Fibroblast of lung (primary cell): Measurements from ENCODE around the gene PCBP3. TPM values are rescaled to one million over a fixed set of nuclear protein-coding genes. Genes with fewer than 3 reads are reported as not detected.

ENCODE experiments used
- DNase-seq, 2 donors: peaks; one replicate each; pipeline versions ENCODE4 v3.0.0 to v3.0.0-alpha.2; 2010; ENCODE audit warnings: low read depth in 2 of 2
- H2AFZ ChIP-seq: 2 replicates; pipeline ENCODE4 v1.5.1; 2012; ENCODE audit warnings: low read length, control low read depth, inconsistent platforms
- H3K27ac ChIP-seq: 2 replicates; pipeline ENCODE4 v1.5.1; 2011; ENCODE audit warnings: low read length, control low read depth; ENCODE audit not compliant: insufficient read depth
- H3K27me3 ChIP-seq: 2 replicates; pipeline ENCODE4 v1.5.1; 2011; ENCODE audit warnings: mild to moderate bottlenecking, low read length; ENCODE audit not compliant: control insufficient read depth, insufficient read depth
- H3K36me3 ChIP-seq: 2 replicates; pipeline ENCODE4 v1.5.1; 2011; ENCODE audit warnings: low read length; ENCODE audit not compliant: control insufficient read depth, insufficient read depth
- H3K4me1 ChIP-seq: 2 replicates; pipeline ENCODE4 v1.5.1; 2011; ENCODE audit warnings: low read length; ENCODE audit not compliant: control insufficient read depth, insufficient read depth; ENCODE audit errors: extremely low read depth
- H3K4me2 ChIP-seq: 2 replicates; pipeline ENCODE4 v1.5.1; 2011; ENCODE audit warnings: low read length, control low read depth; ENCODE audit not compliant: insufficient read depth; ENCODE audit errors: extremely low read depth
- H3K4me3 ChIP-seq, 4 experiments: fragments of 200-600 bp in 1 of 4; sonication (generic) in 1 of 4; replicated peaks in 1 of 4; 2 replicates each; pipeline ENCODE4 v1.5.1; 2011 to 2016; ENCODE audit warnings: low read length in 4 of 4, low read depth in 3 of 4, mild to moderate bottlenecking in 3 of 4, control low read depth in 2 of 4, inconsistent platforms in 1 of 4, mixed read lengths in 1 of 4; ENCODE audit not compliant: insufficient read depth in 1 of 4; ENCODE audit errors: control extremely low read depth in 1 of 4
- H3K79me2 ChIP-seq: 2 replicates; pipeline ENCODE4 v1.5.1; 2012; ENCODE audit warnings: mild to moderate bottlenecking, low read length, inconsistent platforms; ENCODE audit not compliant: control insufficient read depth, insufficient read depth
- H3K9ac ChIP-seq: 2 replicates; pipeline ENCODE4 v1.5.1; 2011; ENCODE audit warnings: mild to moderate bottlenecking, low read length, control low read depth; ENCODE audit not compliant: insufficient read depth
- H3K9me3 ChIP-seq: 2 replicates; pipeline ENCODE4 v1.5.1; 2012; ENCODE audit warnings: low read depth, low read length; ENCODE audit not compliant: control insufficient read depth, insufficient read depth
- H4K20me1 ChIP-seq: 2 replicates; pipeline ENCODE4 v1.5.1; 2011; ENCODE audit warnings: low read length; ENCODE audit not compliant: control insufficient read depth, insufficient read depth; ENCODE audit errors: extremely low read depth
- EZH2 ChIP-seq: IDR thresholded peaks from 2 replicates; pipeline ENCODE4 v1.5.1; 2012; ENCODE audit warnings: low read length, control low read depth, mild to moderate bottlenecking; ENCODE audit errors: missing control alignments
- polyA plus RNA-seq, 2 donors: library from polyadenylated mRNA; depleted of rRNA in 1 of 2; stranded (reverse) in 1 of 2; unstranded in 1 of 2; fragments of >200 nt; gene quantifications; 2 replicates each; pipeline ENCODE4 v1.2.1, GENCODE V29; 2011 to 2012; ENCODE audit warnings: missing spikeins in 1 of 2
- total RNA-seq: library from RNA; depleted of rRNA; stranded (reverse); fragments of >200 nt; gene quantifications from 2 replicates; pipeline ENCODE4 v1.2.1, GENCODE V29; 2014
- TF ChIP-seq, protein P1 (sequence below), 2 donors: IDR thresholded peaks in 1 of 2; conservative IDR thresholded peaks in 1 of 2; 1 replicate in 1 of 2; 2 replicates in 1 of 2; pipeline ENCODE4 v1.5.1; 2011 to 2012; ENCODE audit warnings: low read length in 2 of 2, control low read depth in 1 of 2, inconsistent platforms in 1 of 2, low read depth in 1 of 2, mild to moderate bottlenecking in 1 of 2

PCBP3 gene
- total and polyA plus RNA-seq, 2 donors (not counting 1 experiment from before 2014, with no cell fraction given): 0.51 to 1.7 TPM

DNA sequence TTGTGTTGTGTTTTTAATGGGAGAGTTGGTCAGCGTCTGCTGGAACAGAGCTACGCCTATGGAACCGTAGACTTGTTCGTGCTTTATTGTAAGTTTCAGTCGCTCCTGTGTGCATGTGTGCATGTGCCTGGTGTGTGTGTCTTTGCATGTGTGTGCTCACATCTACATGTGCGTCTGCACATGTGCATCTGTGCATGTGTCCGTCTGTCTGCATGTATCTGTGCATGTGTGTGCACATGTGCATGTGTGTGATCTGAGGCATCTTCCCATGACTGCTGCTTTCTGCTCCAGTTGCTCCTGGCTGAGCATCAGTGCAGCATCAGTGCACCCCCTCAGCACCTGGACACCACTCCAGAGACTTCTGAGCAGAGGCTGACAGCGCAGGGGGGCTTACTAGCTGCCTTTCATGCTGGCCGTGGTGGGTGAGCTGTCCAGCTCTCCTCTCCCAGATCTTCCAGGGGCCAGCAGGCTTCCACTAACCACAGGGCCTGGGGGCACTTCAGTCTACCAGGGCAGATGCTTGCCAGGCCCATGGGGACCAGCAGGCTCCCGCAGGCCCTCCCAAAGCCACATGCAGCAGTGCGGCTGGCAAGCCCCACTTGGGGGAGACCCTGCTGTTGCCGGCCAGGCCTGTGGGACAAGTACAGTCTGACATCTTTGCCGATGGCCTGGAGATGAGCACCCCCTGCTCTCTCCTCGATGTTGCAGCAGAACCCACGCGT is 47.8 kb upstream of the PCBP3 start:
- DNase-seq: no peak
- H2AFZ ChIP-seq: no peak overlapping the region
- H3K4me2 ChIP-seq: no peak overlapping the region
- no peaks in the 10 kb centered on the region for H4K20me1 ChIP-seq
- H3K4me1 ChIP-seq: no peaks in the 10 kb centered on the region
- no peaks in the 10 kb centered on the region for H3K9me3 ChIP-seq
- H3K27ac ChIP-seq: no peak overlapping the region
- TF ChIP-seq EZH2: no peak
- TF ChIP-seq, protein P1, sequence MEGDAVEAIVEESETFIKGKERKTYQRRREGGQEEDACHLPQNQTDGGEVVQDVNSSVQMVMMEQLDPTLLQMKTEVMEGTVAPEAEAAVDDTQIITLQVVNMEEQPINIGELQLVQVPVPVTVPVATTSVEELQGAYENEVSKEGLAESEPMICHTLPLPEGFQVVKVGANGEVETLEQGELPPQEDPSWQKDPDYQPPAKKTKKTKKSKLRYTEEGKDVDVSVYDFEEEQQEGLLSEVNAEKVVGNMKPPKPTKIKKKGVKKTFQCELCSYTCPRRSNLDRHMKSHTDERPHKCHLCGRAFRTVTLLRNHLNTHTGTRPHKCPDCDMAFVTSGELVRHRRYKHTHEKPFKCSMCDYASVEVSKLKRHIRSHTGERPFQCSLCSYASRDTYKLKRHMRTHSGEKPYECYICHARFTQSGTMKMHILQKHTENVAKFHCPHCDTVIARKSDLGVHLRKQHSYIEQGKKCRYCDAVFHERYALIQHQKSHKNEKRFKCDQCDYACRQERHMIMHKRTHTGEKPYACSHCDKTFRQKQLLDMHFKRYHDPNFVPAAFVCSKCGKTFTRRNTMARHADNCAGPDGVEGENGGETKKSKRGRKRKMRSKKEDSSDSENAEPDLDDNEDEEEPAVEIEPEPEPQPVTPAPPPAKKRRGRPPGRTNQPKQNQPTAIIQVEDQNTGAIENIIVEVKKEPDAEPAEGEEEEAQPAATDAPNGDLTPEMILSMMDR (conservative IDR thresholded peaks at IDR 0.05 in 1 of 2, IDR thresholded peaks at IDR 0.05 in 1 of 2; ENCODE audit: low read depth in 1 of 2, low read length in 2 of 2): no peak
- H3K27me3 ChIP-seq: peaks cover 10% of the 10 kb centered on the region
- no peaks in the 10 kb centered on the region for H3K36me3 ChIP-seq
- H3K79me2 ChIP-seq: no peaks in the 10 kb centered on the region
- H3K9ac ChIP-seq: no peak overlapping the region
- no peak overlapping the region for H3K4me3 ChIP-seq

DNA sequence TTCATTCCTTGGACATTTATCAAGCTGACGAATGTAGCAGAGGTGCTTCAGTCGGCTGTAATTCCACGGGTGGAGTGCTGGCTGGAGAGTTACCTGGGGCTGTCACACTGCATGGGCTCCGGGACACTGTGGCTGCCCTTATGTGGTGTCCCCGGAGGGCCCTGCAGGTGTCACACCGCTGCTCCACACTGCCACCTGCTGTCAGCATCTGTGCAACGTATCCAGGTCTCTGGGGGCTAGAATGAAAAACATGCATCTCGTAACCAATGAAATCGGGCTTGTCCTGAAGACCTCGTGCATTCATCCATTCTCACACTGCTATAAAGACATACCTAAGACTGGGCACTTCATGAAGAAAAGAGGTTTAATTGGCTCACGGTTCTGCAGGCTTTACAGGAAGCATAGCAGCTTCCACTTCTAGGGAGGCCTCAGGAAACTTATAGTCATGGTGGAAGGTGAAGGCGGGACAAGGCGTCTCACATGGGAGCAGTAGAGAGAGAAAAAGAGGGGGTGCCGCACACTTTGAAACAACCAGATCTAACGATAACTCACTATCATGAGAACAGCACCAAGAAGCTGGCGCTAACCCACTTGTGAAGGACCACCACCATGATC is 46.7 kb upstream of the PCBP3 start:
- TF ChIP-seq, protein P1 (conservative IDR thresholded peaks at IDR 0.05 in 1 of 2, IDR thresholded peaks at IDR 0.05 in 1 of 2; ENCODE audit: low read depth in 1 of 2, low read length in 2 of 2): peak; percentile 72 to 93
- TF ChIP-seq EZH2: no peak
- Histone ChIP-seq H3K4me1 (no peaks in the 10 kb centered on the region), H3K9ac (no peak overlapping the region), H3K79me2 (no peaks in the 10 kb centered on the region), H3K9me3 (no peaks in the 10 kb centered on the region), H3K27me3 (peaks cover 3% of the 10 kb centered on the region), H4K20me1 (no peaks in the 10 kb centered on the region), H3K36me3 (no peaks in the 10 kb centered on the region), H3K4me2 (no peak overlapping the region), H3K27ac (no peak overlapping the region), H3K4me3 (no peak overlapping the region), H2AFZ (no peak overlapping the region)
- DNase-seq: peak; percentile 13 to 36

DNA sequence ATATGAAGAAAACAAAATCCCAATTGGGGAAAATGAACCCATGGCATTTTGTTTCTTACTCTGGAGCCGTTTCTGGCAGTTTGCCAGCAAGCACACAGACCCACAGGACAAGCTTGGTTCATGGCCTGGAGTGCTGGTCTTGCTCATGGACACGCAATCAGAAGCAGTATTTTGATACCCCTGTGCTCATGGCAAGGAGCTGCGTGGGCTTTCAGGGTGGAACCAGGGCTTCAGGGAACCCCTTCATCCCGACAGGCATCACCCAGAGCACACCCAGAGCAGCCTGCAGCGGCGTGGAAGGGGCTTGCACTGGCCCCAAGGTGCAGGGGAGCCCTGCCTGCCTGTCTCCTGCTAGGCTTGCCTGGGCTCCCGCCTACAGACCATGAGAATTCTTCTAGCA is 45.4 kb upstream of the PCBP3 start:
- peaks cover 2% of the 10 kb centered on the region for H3K27me3 ChIP-seq
- no peak overlapping the region for H3K27ac ChIP-seq
- no peak overlapping the region for H3K4me3 ChIP-seq
- H3K9ac ChIP-seq: no peak overlapping the region
- no peak for DNase-seq
- no peaks in the 10 kb centered on the region for H3K79me2 ChIP-seq
- no peaks in the 10 kb centered on the region for H3K9me3 ChIP-seq
- no peak overlapping the region for H2AFZ ChIP-seq
- no peaks in the 10 kb centered on the region for H3K4me1 ChIP-seq
- no peak overlapping the region for H3K4me2 ChIP-seq
- no peaks in the 10 kb centered on the region for H3K36me3 ChIP-seq
- TF ChIP-seq, protein P1 (conservative IDR thresholded peaks at IDR 0.05 in 1 of 2, IDR thresholded peaks at IDR 0.05 in 1 of 2; ENCODE audit: low read depth in 1 of 2, low read length in 2 of 2): no peak
- no peak for TF ChIP-seq EZH2
- H4K20me1 ChIP-seq: no peaks in the 10 kb centered on the region
